Midbrain (tissue), 1 donor: ENCODE measurements around the gene POLR1C.
"Not testable (repeated sequence)": the region's sequence is repeated elsewhere in the genome, so short reads cannot be mapped to it uniquely, and the experiment has no call there.

Experiments
- DNase-seq: peaks from one replicate; lab custom pipeline; 2025; lab: John Stamatoyannopoulos, UW

Gene POLR1C

DNA sequence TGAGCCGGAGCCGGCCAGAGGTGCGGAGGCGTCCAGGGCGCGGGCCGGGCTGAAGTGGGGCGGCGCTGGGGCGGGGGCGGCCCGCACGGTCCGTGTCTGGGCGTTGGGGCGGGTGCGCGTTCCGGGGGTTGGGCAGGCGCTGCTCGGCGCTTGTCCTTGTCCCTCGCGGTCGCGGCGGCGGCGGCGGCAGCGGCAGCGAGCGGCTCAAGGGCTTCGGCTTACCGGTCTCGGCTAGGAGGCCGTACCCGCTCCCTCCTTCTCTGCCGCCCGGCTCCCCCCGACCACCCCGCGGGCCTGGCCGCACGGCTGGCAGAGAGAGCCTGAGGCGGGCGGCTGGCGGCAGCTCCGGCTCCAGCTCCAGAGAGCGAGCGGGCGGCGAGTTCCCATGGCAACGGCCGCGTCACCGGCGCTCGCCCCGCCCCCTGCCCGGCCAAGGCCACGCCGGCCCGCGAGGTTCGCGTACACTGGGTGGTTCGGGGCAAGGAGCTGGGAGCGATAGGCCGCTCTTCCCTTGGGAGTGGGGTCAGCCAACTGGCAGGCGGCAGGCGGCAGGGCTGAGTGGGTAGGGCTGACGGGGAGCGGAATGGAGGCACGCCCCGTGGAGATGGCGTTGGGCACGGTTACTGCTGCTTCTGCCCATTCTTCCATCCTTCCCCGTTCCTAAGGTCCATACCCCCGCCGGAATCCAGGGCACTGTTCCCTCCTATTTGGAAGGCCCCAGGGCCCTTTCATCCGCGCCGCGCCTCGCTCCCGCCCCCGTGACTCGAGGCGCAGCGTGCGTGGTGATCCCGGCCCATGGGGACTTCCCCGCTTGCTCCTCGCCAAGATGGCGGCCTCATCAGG is 6.7 kb upstream of the POLR1C start, which contains the start of gene LRRC73:
TSS of gene LRRC73 (minus strand) at position 363 of the 843 bp plus-strand sequence. CDS start 561 bp downstream, outside the sequence.
- peak; percentile 83 for DNase-seq

GRCh38 chr6:43510827-43511163 is 6.1 kb upstream of the POLR1C start:
- DNase-seq, result no peak

DNA sequence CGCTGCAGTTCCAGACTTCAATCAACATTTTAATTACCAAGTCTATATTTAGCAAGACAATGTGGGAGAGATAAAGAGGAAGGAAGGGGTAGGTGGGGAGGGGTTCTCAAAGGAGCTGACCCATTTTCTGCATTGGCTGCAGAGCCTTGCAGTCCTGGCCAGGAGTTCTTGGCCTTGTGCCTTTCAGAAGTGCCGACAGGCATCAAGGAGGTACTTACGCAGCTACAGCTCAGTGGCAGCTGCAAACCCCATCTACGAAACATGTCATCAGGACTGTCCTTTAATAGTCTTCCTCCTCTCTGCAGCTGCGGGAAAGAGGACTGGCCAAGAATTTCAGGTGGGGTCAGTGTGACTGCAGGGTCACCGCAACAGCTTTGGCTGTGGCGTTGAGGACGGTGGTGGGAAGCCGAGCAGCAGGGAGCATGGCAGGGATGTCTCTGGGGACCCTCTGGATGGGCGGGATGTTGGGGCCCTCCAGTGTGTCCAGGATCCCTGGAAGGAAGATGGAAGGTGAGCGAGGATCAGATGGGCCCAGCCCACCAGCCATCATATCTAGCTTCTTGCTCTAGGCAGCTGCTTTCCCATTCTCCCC is 5.0 kb upstream of the POLR1C start:
- DNase-seq, result no peak

DNA sequence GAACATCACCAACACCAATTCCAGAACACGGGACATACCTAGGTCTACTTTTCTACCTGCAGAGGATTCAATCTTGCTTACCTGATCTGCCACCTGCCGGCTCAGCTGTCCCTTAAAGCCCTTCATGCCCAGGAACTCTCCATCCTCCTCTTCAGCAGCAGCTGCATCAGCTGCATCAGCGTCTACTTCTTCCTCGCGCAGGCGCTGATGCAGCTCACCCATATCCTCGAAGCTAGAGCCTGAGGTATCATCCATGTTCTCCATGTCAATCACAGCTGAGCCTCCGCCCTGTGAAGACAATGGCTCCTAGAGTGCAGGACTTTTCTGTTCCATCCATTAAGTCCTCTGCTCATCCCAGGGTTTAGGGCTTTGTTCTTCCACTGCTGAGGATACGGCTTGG is 1.1 kb upstream of the POLR1C start:
- DNase-seq, result no peak

- no peak for DNase-seq
Measured at GRCh38 chr6:43516367-43516696, 557 bp upstream of the POLR1C start.

GRCh38 chr6:43517505-43518357 is 842 bp downstream of the POLR1C start:
- DNase-seq, result no peak

DNA sequence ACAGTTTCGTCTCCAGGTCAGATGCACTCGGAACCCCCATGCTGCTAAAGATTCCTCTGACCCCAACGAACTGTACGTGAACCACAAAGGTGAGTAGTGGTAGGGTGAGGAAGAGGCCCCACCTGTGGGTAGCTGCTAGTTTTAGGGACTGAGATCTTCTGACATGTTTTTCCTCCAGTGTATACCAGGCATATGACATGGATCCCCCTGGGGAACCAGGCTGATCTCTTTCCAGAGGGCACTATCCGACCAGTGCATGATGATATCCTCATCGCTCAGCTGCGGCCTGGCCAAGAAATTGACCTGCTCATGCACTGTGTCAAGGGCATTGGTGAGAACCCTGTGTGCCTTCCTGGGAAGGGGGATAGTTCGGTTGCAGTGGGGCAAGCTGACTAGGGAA is 3.2 kb downstream of the POLR1C start:
- DNase-seq, result no peak

- no peak for DNase-seq
Measured at GRCh38 chr6:43521836-43522235, 4.9 kb downstream of the POLR1C start.

GRCh38 chr6:43522547-43523261 is 5.8 kb downstream of the POLR1C start:
- no peak for DNase-seq

GRCh38 chr6:43523284-43523683 is 6.4 kb downstream of the POLR1C start:
- no peak for DNase-seq

DNA sequence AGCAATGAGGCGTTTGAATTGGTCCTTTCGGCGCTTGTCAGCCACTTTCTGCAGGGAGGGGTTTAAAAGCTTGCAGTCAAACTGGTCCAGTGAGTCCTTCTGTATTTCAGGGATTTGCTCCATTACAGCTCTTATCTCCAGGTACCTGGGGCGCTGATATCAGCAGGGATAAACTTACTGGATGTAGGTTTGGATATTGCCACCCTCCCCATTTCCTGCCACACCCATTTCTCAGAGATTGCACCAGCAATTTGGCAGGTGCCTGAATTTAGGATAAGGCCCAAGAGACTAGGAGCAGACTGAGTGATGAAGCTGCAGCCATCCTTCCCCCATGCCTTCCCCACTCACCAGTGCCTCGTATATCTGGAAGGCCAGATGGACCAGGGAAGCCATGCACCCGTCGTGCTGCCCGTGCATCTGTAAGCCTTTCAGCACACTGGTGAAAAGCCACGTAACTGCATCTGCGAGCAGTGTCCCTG is 7.6 kb downstream of the POLR1C start:
- DNase-seq, result no peak

DNA sequence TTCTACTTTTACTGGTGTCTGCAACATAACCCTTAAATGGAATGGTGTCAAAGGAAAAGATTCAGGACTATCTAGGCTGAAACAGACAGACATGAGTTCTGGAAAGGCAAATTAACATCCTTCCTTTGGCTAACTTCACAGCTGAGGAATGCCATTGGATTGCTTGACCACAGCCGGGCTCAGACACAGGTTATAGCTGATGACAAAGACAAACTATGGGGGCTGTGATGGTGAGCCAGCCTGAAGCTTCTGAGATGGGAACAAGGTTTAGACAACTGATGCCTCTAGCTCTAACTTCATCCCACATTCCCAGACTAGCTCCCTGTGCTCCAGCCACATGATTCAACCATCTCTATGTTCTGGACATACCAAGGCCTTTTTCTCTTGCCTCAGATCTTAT is 15.3 kb downstream of the POLR1C start:
- no peak for DNase-seq

DNA sequence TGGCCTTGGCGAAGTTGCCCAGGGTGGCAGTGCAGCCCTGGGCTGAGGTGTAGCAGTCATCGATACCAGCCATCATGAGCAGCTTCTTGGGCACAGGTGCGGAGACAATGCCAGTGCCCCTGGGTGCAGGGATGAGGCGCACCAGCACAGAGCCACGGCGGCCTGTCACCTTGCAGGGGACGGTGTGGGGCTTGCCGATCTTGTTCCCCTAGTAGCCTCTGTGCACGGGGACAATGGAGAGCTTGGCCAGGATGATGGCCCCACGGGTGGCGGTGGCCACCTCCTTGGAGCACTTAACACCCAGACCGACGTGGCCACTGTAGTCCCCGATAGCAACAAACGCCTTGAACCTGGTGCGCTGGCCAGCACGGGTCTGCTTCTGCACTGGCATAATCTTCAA is 22.1 kb downstream of the POLR1C start:
- DNase-seq, result not testable (repeated sequence)

GRCh38 chr6:43539409-43539808 is 22.5 kb downstream of the POLR1C start:
- not testable (repeated sequence) for DNase-seq

DNA sequence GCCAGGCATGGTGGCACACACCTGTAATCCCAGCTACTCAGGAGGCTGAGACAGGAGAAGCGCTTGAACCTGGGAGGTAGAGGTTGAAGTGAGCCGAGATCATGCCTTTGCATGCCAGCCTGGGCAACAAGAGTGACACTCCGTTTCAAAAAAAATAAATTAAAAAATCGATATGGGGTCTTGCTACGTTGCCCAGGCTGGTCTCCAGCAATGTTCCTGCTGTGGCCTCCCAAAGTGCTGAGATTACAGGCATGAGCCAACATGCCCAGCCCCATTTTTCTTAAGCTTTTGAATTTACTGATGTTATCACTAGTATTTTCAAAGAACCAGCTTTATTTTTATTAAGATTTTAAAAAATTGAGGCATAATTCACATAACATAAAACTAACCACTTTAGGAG is 23.6 kb downstream of the POLR1C start:
- DNase-seq, result no peak

GRCh38 chr6:43541774-43542471 is 25.0 kb downstream of the POLR1C start:
- DNase-seq, result no peak

GRCh38 chr6:43544461-43544860 is 27.6 kb downstream of the POLR1C start:
- DNase-seq, result no peak

GRCh38 chr6:43547222-43547621 is 30.3 kb downstream of the POLR1C start:
- no peak for DNase-seq

GRCh38 chr6:43557620-43558019 is 40.7 kb downstream of the POLR1C start:
- DNase-seq, result not testable (repeated sequence)

GRCh38 chr6:43559328-43559727 is 42.4 kb downstream of the POLR1C start:
- DNase-seq, result no peak

GRCh38 chr6:43570876-43571441 is 54.1 kb downstream of the POLR1C start:
- no peak for DNase-seq
